PC-9 (cell line): Measurements from ENCODE around the gene NDUFS7. TPM values are rescaled to one million over a fixed set of nuclear protein-coding genes. Genes with fewer than 3 reads are reported as not detected.

ENCODE experiments used
- BruUV-seq: library from RNA; stranded (reverse); fragments of 400-500 nt; replicated peaks from 2 replicates; lab custom pipeline; 2021; lab: Mats Ljungman, UMichigan
- CTCF ChIA-PET: fragments of 300-600 bp; sonication (Branson Sonifier 250); formaldehyde crosslinking; loops from one replicate; lab custom pipeline; 2022; ENCODE audit warnings: antibody characterized with exemption; lab: Charles Lee
- POLR2A ChIA-PET: fragments of 300-600 bp; sonication (Branson Sonifier 250); formaldehyde crosslinking; loops from one replicate; lab custom pipeline; 2022; ENCODE audit warnings: antibody characterized with exemption; ENCODE audit not compliant: unreplicated experiment; lab: Charles Lee
- DNase-seq, 2 experiments: peaks; one replicate each; pipeline versions ENCODE4 v3.0.0 to v3.0.0-alpha.2; 2015 to 2022; ENCODE audit warnings: mixed read lengths in 1 of 2
- H2AFZ ChIP-seq: fragments of 200-600 bp; sonication (generic); 2 replicates; pipeline ENCODE4 v1.8.1; 2017; ENCODE audit warnings: antibody characterized with exemption
- H3F3A ChIP-seq: fragments of 200-600 bp; sonication (generic); 2 replicates; pipeline ENCODE4 v1.8.1; 2017; ENCODE audit warnings: antibody characterized with exemption, mild to moderate bottlenecking, low read depth; ENCODE audit not compliant: insufficient read depth
- H3K27ac ChIP-seq: fragments of 200-600 bp; sonication (generic); 2 replicates; pipeline ENCODE4 v1.6.1; 2016; ENCODE audit warnings: mixed run types
- H3K27me3 ChIP-seq: fragments of 200-600 bp; sonication (generic); 2 replicates; pipeline ENCODE4 v1.6.1; 2016; ENCODE audit warnings: low read depth, mixed run types; ENCODE audit not compliant: insufficient read depth
- H3K36me3 ChIP-seq: fragments of 200-600 bp; sonication (generic); 2 replicates; pipeline ENCODE4 v1.6.1; 2016; ENCODE audit warnings: low read depth, mixed run types
- H3K4me1 ChIP-seq: fragments of 200-600 bp; sonication (generic); replicated peaks from 2 replicates; pipeline ENCODE4 v1.6.1; 2016; ENCODE audit warnings: mixed run types; ENCODE audit not compliant: insufficient read depth
- H3K4me2 ChIP-seq: fragments of 200-600 bp; sonication (generic); 2 replicates; pipeline ENCODE4 v1.6.1; 2017; ENCODE audit warnings: mixed run types
- H3K4me3 ChIP-seq: fragments of 200-600 bp; sonication (generic); 2 replicates; pipeline ENCODE4 v1.6.1; 2016; ENCODE audit warnings: mixed run types
- H3K79me2 ChIP-seq: fragments of 200-600 bp; sonication (generic); 2 replicates; pipeline ENCODE4 v1.6.1; 2017; ENCODE audit warnings: low read depth, mixed run types
- H3K9me2 ChIP-seq: fragments of 200-600 bp; sonication (generic); 2 replicates; pipeline ENCODE4 v1.8.1; 2017; ENCODE audit warnings: mild to moderate bottlenecking; ENCODE audit not compliant: insufficient read depth
- H3K9me3 ChIP-seq: fragments of 200-600 bp; sonication (generic); 2 replicates; pipeline ENCODE4 v1.8.1; 2016; ENCODE audit warnings: low read depth; ENCODE audit not compliant: insufficient read depth
- H4K20me1 ChIP-seq: fragments of 200-600 bp; sonication (generic); 2 replicates; pipeline ENCODE4 v1.8.1; 2017; ENCODE audit not compliant: insufficient read depth
- EZH2 ChIP-seq: fragments of 200-600 bp; sonication (generic); IDR thresholded peaks from 2 replicates; pipeline ENCODE4 v1.8.0; 2017; ENCODE audit warnings: antibody characterized with exemption, low read depth
- intact Hi-C: fragments of 100-400 bp; cut with micrococcal nuclease; formaldehyde crosslinking; loops from one replicate; pipeline ENCODE4 v1.10.0; 2022; ENCODE audit not compliant: unreplicated experiment
- total RNA-seq: library from RNA; stranded (reverse); gene quantifications from 2 replicates; pipeline ENCODE4 v1.2.3, GENCODE V29; 2021
- TF ChIP-seq, protein P1 (sequence below): fragments of 200-600 bp; sonication (generic); conservative IDR thresholded peaks from 2 replicates; pipeline ENCODE4 v1.6.1; 2017; ENCODE audit warnings: mixed run types, antibody characterized with exemption, mild to moderate bottlenecking, moderate library complexity

The NDUFS7 gene
- total RNA-seq, 1 experiment from 2014 or later = 67.5 TPM

- TF ChIP-seq, protein P1, sequence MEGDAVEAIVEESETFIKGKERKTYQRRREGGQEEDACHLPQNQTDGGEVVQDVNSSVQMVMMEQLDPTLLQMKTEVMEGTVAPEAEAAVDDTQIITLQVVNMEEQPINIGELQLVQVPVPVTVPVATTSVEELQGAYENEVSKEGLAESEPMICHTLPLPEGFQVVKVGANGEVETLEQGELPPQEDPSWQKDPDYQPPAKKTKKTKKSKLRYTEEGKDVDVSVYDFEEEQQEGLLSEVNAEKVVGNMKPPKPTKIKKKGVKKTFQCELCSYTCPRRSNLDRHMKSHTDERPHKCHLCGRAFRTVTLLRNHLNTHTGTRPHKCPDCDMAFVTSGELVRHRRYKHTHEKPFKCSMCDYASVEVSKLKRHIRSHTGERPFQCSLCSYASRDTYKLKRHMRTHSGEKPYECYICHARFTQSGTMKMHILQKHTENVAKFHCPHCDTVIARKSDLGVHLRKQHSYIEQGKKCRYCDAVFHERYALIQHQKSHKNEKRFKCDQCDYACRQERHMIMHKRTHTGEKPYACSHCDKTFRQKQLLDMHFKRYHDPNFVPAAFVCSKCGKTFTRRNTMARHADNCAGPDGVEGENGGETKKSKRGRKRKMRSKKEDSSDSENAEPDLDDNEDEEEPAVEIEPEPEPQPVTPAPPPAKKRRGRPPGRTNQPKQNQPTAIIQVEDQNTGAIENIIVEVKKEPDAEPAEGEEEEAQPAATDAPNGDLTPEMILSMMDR = no peak
- TF ChIP-seq EZH2 = no peak
- H3K79me2 ChIP-seq = peaks cover under 1% of the 10 kb centered on the region; the same call in 1 of the 2 replicates
Measured at GRCh38 chr19:1424192-1424955, 40.7 kb downstream of the NDUFS7 start.

DNA sequence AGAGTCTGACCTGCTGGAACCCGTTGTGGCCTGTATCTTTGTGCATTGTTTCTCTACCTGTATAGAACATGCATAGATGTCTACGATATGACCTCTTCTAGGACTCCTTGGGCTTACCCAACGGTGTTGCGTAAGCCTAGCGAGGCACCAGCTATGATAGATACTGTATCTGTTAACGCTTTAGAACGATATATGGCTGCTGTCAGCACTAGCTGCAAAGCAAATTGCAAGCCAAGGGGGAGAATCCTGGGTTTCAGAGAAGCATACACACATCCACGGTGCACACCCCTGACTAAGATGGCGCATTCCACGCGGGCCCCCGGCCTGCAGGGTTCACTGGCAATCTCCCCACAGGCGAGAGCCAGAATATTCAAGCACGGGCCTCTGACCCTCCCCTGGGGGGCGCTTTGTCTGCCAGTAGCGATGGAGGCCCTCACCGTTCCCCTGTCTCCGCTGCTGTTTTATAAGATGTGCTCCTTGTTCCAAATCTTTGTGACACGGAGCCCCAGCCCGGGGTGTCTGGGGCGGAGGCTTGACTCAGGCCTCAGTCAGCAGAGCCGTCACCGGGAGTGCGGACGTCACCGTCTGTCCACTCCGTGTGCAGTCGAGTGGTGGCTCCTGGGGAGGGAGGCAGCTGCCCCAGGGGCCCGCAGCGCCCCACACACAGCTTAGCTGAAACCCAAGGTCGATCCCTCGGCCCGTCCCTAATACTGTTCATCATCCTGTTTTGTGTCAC lies 41.6 kb downstream of the NDUFS7 start:
- TF ChIP-seq EZH2 = no peak
- TF ChIP-seq, protein P1 = no peak
- Histone ChIP-seq H3K4me2 (no peak overlapping the region), H4K20me1 (no peaks in the 10 kb centered on the region; the same call in none of the 2 replicates), H3K4me3 (no peak overlapping the region), H3K36me3 (no peaks in the 10 kb centered on the region), H3K27ac (no peak overlapping the region), H3K9me2 (no peaks in the 10 kb centered on the region), H3K9me3 (no peaks in the 10 kb centered on the region), H2AFZ (no peak overlapping the region), H3K79me2 (no peaks in the 10 kb centered on the region; the same call in 1 of the 2 replicates), H3K27me3 (no peaks in the 10 kb centered on the region), H3K4me1 (no peaks in the 10 kb centered on the region), H3F3A (peaks cover 4% of the 10 kb centered on the region; the same call in 1 of the 2 replicates)
- intact Hi-C loops = no loop called here
- CTCF ChIA-PET = no interaction called here
- POLR2A ChIA-PET = no interaction called here
- no TSS peak for BruUV-seq
- DNase-seq = no peak

More at GRCh38 chr19:1424192-1424955, 40.7 kb downstream of the NDUFS7 start:
- H3K27ac ChIP-seq = no peak overlapping the region
- H4K20me1 ChIP-seq = no peaks in the 10 kb centered on the region; the same call in none of the 2 replicates
- peaks cover 4% of the 10 kb centered on the region; the same call in 1 of the 2 replicates for H3F3A ChIP-seq
- no peaks in the 10 kb centered on the region for H3K36me3 ChIP-seq
- H3K27me3 ChIP-seq = no peaks in the 10 kb centered on the region
- no peak overlapping the region for H3K4me3 ChIP-seq
- BruUV-seq = no TSS peak
- no peaks in the 10 kb centered on the region for H3K9me3 ChIP-seq
- intact Hi-C loops = no loop called here
- H3K9me2 ChIP-seq = no peaks in the 10 kb centered on the region
- no peak overlapping the region for H2AFZ ChIP-seq
- POLR2A ChIA-PET = no interaction called here
- H3K4me2 ChIP-seq = no peak overlapping the region
- CTCF ChIA-PET = no interaction called here
- no peaks in the 10 kb centered on the region for H3K4me1 ChIP-seq
- DNase-seq = no peak

DNA sequence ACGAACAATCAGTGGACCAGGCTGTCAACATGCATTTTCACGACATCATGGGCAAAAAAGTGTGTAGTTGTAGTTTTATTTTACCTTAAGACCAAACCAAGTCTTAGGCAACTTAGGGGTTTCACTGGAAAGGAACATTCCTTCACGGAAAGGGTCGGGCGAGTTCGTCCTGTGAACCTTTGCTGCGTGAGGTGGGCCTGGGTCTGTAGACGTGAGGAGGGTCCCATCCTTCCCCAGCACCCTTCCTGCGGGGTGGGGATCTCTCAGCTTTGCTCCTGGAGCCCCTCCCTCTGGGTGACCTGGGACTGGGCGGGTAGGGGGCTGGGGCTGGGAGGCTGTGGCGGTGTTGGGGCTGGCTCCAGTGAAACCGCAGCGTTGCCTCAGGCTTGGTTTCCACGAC lies 42.2 kb downstream of the NDUFS7 start:
- POLR2A ChIA-PET = interaction anchor here (0.6 kb wide), 1 partner anchor 9 kb away, joined by 18 read pairs; no protein-coding TSS in a partner anchor
- H3K9me2 ChIP-seq = no peaks in the 10 kb centered on the region
- CTCF ChIA-PET = no interaction called here

More for the DNA sequence above, 42.2 kb downstream of the NDUFS7 start:
- no peaks in the 10 kb centered on the region for H3K79me2 ChIP-seq
- H3K9me3 ChIP-seq = no peaks in the 10 kb centered on the region
- TF ChIP-seq EZH2 = no peak
- TF ChIP-seq, protein P1 = no peak
- BruUV-seq = no TSS peak
- H3K4me2 ChIP-seq = no peak overlapping the region
- intact Hi-C loops = no loop called here
- no peak overlapping the region for H3K4me3 ChIP-seq
- H3F3A ChIP-seq = peaks cover 4% of the 10 kb centered on the region; the same call in 1 of the 2 replicates
- no peaks in the 10 kb centered on the region for H3K27me3 ChIP-seq
- no peaks in the 10 kb centered on the region for H3K36me3 ChIP-seq
- no peak overlapping the region for H2AFZ ChIP-seq
- DNase-seq = no peak
- H4K20me1 ChIP-seq = no peaks in the 10 kb centered on the region; the same call in none of the 2 replicates
- no peaks in the 10 kb centered on the region for H3K4me1 ChIP-seq
- H3K27ac ChIP-seq = no peak overlapping the region
